C4-2B (cell line): ENCODE data around the gene TRIM3.

Source experiments
- CTCF ChIP-seq: fragments of 450-650 bp; conservative IDR thresholded peaks from 2 replicates; pipeline ENCODE4 v1.5.1; 2017; ENCODE audit warnings: mild to moderate bottlenecking
- ZFX ChIP-seq: fragments of 450-650 bp; IDR thresholded peaks from 2 replicates; pipeline ENCODE4 v1.6.1; 2017

GRCh38 chr11:6418557-6419008, 55.2 kb downstream of the TRIM3 start:
- TF ChIP-seq CTCF (no peak), ZFX (no peak)
